Breast epithelium (tissue), 3 donors: Measurements from ENCODE around the gene TCF3.

Experiments
- CTCF ChIP-seq, 3 donors: fragments of 450-650 bp; IDR thresholded peaks; one replicate each; pipeline ENCODE4 v1.5.1; 2016 to 2017; ENCODE audit warnings: antibody characterized with exemption in 3 of 3, mild to moderate bottlenecking in 3 of 3, moderate library complexity in 3 of 3
- POLR2A ChIP-seq: fragments of 450-650 bp; IDR thresholded peaks from one replicate; pipeline ENCODE4 v1.6.1; 2016; ENCODE audit warnings: antibody characterized with exemption, mild to moderate bottlenecking, moderate library complexity
- POLR2AphosphoS5 ChIP-seq, 3 donors: sonication (generic); formaldehyde crosslinking; IDR thresholded peaks; one replicate each; pipeline ENCODE4 v1.6.1; 2017; ENCODE audit warnings: antibody characterized with exemption in 3 of 3

- no peak for TF ChIP-seq POLR2AphosphoS5 (IDR thresholded peaks at IDR 0.05)
- no peak for TF ChIP-seq CTCF (IDR thresholded peaks at IDR 0.05)
- TF ChIP-seq POLR2A: no peak
Observed at GRCh38 chr19:1621574-1621973, 30.8 kb downstream of the TCF3 start.
